Heart left ventricle (tissue), 16 donors: ENCODE data around the gene SHANK3. TPM values are rescaled to one million over a fixed set of nuclear protein-coding genes. Genes with fewer than 3 reads are reported as not detected.
A peak's percentile ranks its signal among the peaks of the same experiment; 100 is the strongest.
"Not testable (repeated sequence)": the region's sequence is repeated elsewhere in the genome, so short reads cannot be mapped to it uniquely, and the experiment has no call there.

Source experiments
- ATAC-seq, 4 donors: fragments of 200-7000 bp; cut with Tn5 transposase; one replicate each; pipeline ENCODE4 v1.9.1; 2020 to 2022; ENCODE audit warnings: moderate library complexity in 4 of 4, mild to moderate bottlenecking in 3 of 4, moderate number of reproducible peaks in 1 of 4
- DNase-seq, 5 donors: peaks; one replicate each; pipeline ENCODE4 v3.0.0-alpha.2; 2020
- H3K27ac ChIP-seq, 12 donors: fragments of 200-600 bp; sonication (generic) in 4 of 12; one replicate each; pipeline versions ENCODE4 v1.5.0 to v1.8.0; 2016 to 2022; ENCODE audit warnings: mild to moderate bottlenecking in 2 of 12
- H3K27me3 ChIP-seq, 9 donors: fragments of 200-600 bp; sonication (generic) in 2 of 9; one replicate each; pipeline versions ENCODE4 v1.5.1 to v1.8.0; 2016 to 2022; ENCODE audit warnings: mild to moderate bottlenecking in 3 of 9
- H3K36me3 ChIP-seq, 9 donors: fragments of 200-600 bp; sonication (generic) in 2 of 9; one replicate each; pipeline versions ENCODE4 v1.5.0 to v1.8.0; 2018 to 2022; ENCODE audit warnings: mild to moderate bottlenecking in 2 of 9
- H3K4me1 ChIP-seq, 12 donors: fragments of 200-600 bp; sonication (generic) in 4 of 12; one replicate each; pipeline versions ENCODE4 v1.5.0 to v1.8.0; 2016 to 2022; ENCODE audit warnings: mild to moderate bottlenecking in 3 of 12
- H3K4me3 ChIP-seq, 12 donors: fragments of 200-600 bp; sonication (generic) in 4 of 12; one replicate each; pipeline versions ENCODE4 v1.5.0 to v1.8.0; 2017 to 2022; ENCODE audit warnings: mild to moderate bottlenecking in 9 of 12, moderate library complexity in 4 of 12
- H3K9me3 ChIP-seq, 12 donors: fragments of 200-600 bp; sonication (generic) in 4 of 12; one replicate each; pipeline versions ENCODE4 v1.5.0 to v1.8.0; 2016 to 2022; ENCODE audit warnings: mild to moderate bottlenecking in 1 of 12
- CTCF ChIP-seq, 12 donors: fragments of 200-600 bp; sonication (generic) in 4 of 12; IDR thresholded peaks; one replicate each; pipeline versions ENCODE4 v1.5.0 to v1.8.0; 2018 to 2022; ENCODE audit warnings: antibody characterized with exemption in 12 of 12, mild to moderate bottlenecking in 5 of 12
- POLR2A ChIP-seq, 2 donors: fragments of 450-650 bp; IDR thresholded peaks; one replicate each; pipeline ENCODE4 v1.6.1; 2017; ENCODE audit warnings: antibody characterized with exemption in 2 of 2, mild to moderate bottlenecking in 2 of 2, moderate library complexity in 2 of 2
- WGBS, 4 donors: extraction: QIAGEN DNeasy Blood & Tissue Kit in 2 of 4; methylation state at CpG; one replicate each; pipeline versions ENCODE4 v1.1.5 to v1.1.7; 2013 to 2018; 5-methylcytosine and 5-hydroxymethylcytosine counted together
- intact Hi-C, 10 donors: fragments of 100-400 bp; cut with DNase I; formaldehyde crosslinking; loops; one replicate each; pipeline versions ENCODE4 v1.11.1 to v1.14.2; 2022
- polyA plus RNA-seq, 2 donors: library from polyadenylated mRNA; stranded (reverse); fragments of 200-250 nt; gene quantifications; one replicate each; pipeline ENCODE4 v1.2.3, GENCODE V29; 2013
- total RNA-seq, 9 donors: library from RNA; depleted of rRNA in 2 of 9; stranded (reverse); fragments of >200 nt in 2 of 9; fragmentation: NEBNext Ultra II Directional in 3 of 9; extraction: Animal tissue kit (Norgen Biotek cat#: 25700) in 3 of 9; gene quantifications; one replicate each; pipeline versions ENCODE4 v1.1.0 to v1.2.4, GENCODE V29; 2016 to 2023
- donor health status: ischemic (EF 13 %, LVEDD 7.1; RV severe dilation, severe dysfunction).
- donor health status: healthy with polysubstance abuse.
- donor health status: DM: no; HTN: yes; CAD: no.
- donor health status: DM: no; HTN: no; CAD: no.
- donor health status: ischemic (EF 25% LVEDD 6.9; RV normal size, moderate dysfunction).
- donor health status: ischemic (EF 25% LVEDD 5.7; RV mildly dilated, moderate dysfunction).
- donor health status: healthy.
- donor health status: DM: yes; HTN: yes; CAD: no.
- donor health status: ischemic (EF 35%, LVEDD 5.7; RV mildly dilated, moderate dysfunction).
- donor health status: nonischemic (EF 11% LVEDD 7.7; RV severe dilation, severe dysfunction).
- donor health status: DM: yes; HTN: yes; CAD: no.
- donor health status: PGD.
- donor health status: ischemic (EF 29% LVEDD 5.4; RV normal size, mild dysfunction).
- donor health status: nonischemic (EF 23%, LVEDD 6.1; RV moderate dilation, normal function).

Gene SHANK3
- total and polyA plus RNA-seq, 11 donors: 11.3 to 36.0 (median 21.9) TPM

DNA sequence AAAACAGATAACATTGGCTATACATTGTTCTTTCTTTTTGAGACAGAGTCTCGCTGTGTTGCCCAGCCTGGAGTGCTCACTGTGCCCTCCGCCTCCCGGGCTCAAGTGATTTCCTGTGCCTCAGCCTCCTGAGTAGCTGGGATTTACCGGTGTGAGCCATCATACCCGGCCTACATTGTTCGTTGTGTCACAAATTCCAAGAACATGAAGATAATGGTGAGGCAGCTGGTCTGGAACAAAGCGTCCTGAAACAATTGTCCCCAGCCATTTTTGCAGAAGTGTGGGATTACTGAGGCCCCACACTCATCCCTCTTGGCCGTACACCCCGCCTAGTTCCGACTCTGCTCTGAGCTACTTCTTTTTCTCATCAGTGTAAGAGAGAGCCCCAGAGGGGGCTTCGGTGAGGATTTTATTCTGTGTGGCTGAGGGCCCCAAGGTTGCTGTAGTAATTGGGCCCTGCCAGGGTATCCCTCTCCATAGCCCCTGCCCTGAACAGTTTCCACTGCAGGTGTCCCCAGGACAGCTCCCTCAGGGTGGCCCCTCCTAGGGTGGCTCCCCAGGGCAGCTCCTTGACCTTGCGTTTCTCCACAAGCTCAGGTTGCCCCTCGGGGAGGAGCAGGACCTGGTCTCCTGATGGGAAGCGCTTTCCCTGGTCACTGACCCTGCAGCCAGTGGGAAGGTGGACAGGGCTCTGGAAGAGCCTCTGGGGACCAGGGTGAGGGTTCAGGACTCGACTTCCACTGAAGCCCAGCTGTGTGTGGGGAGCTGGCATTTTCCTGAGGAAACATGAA, 31.6 kb upstream of the SHANK3 start:
- Histone ChIP-seq H3K4me3 (no peak overlapping the region), H3K36me3 (no peaks in the 10 kb centered on the region), H3K4me1 (peaks cover 0 to 18% (median 14%) of the 10 kb centered on the region in 12 donors), H3K9me3 (no peaks in the 10 kb centered on the region), H3K27me3 (peaks cover 0 to 28% (median 8%) of the 10 kb centered on the region in 9 donors), H3K27ac (peak overlapping the region; percentile 48 to 80 (median 66))
- ATAC-seq: peak; percentile 18 to 66 (median 54)
- DNase-seq: peak in 1 of 5 donors; percentile 51
- TF ChIP-seq POLR2A (IDR thresholded peaks at IDR 0.05) (no peak), CTCF (IDR thresholded peaks at IDR 0.05) (no peak)
- WGBS, 4 donors: 59 to 75% (median 70%) methylated on average over 13 to 15 of the region's 15 CpGs
- intact Hi-C loops: loop anchor here in 1 of 10 donors (2.0 kb wide), 1 partner anchor 32 kb away; the partner anchor contains the start of gene SHANK3

GRCh38 chr22:50641696-50642607, 30.7 kb upstream of the SHANK3 start:
- Histone ChIP-seq H3K27me3 (peaks cover 0 to 31% (median 8%) of the 10 kb centered on the region in 9 donors), H3K4me1 (peaks cover 0 to 18% (median 14%) of the 10 kb centered on the region in 12 donors), H3K36me3 (no peaks in the 10 kb centered on the region), H3K4me3 (peak overlapping the region in 4 of 12 donors; percentile 9 to 25 (median 22)), H3K27ac (peak overlapping the region; percentile 48 to 80 (median 66)), H3K9me3 (no peaks in the 10 kb centered on the region)
- DNase-seq (peak in 2 of 5 donors; percentile 40 to 42), ATAC-seq (peak; percentile 61 to 87 (median 79))
- TF ChIP-seq CTCF (IDR thresholded peaks at IDR 0.05) (peak; percentile 14 to 61 (median 42)), POLR2A (IDR thresholded peaks at IDR 0.05) (no peak)
- intact Hi-C loops: loop anchor here in 1 of 10 donors (2.0 kb wide), 1 partner anchor 31 kb away; the partner anchor contains the start of gene SHANK3
- 18 to 27% (median 21%) methylated on average over 15 to 17 of the region's 17 CpGs for WGBS, 4 donors

- H3K27ac ChIP-seq, intact Hi-C loops, H3K36me3 ChIP-seq, DNase-seq, H3K9me3 ChIP-seq, ATAC-seq, H3K4me3 ChIP-seq: not testable (repeated sequence)
- Histone ChIP-seq H3K4me1 (peaks cover 0 to 18% (median 14%) of the 10 kb centered on the region in 12 donors), H3K27me3 (peaks cover 0 to 36% (median 8%) of the 10 kb centered on the region in 9 donors)
- 91 to 96% (median 94%) methylated on average over 16 to 17 of the region's 17 CpGs for WGBS, 4 donors
Measured at GRCh38 chr22:50643021-50643820, 29.4 kb upstream of the SHANK3 start.

GRCh38 chr22:50643821-50644101, 28.9 kb upstream of the SHANK3 start:
- H3K36me3 ChIP-seq, ATAC-seq, H3K4me3 ChIP-seq, H3K27ac ChIP-seq, intact Hi-C loops, DNase-seq: not testable (repeated sequence)
- H3K27me3 ChIP-seq: peaks cover 0 to 36% (median 8%) of the 10 kb centered on the region in 9 donors
- H3K4me1 ChIP-seq: peaks cover 0 to 18% (median 14%) of the 10 kb centered on the region in 12 donors
- 54 to 83% (median 70%) methylated on average over 3 of the region's 3 CpGs for WGBS, 4 donors
- H3K9me3 ChIP-seq: peaks cover 0 to 11% (median under 1%) of the 10 kb centered on the region in 12 donors
